SK-N-SH (cell line): Measurements from ENCODE around the gene C19orf67.

Source experiments
- NFIC ChIP-seq: IDR thresholded peaks from 2 replicates; pipeline ENCODE4 v1.4.0; 2012; ENCODE audit warnings: borderline replicate concordance
- TF ChIP-seq, protein P1 (sequence below): fragments of 200-600 bp; sonication (generic); IDR thresholded peaks from 2 replicates; pipeline ENCODE4 v1.6.1; 2017; ENCODE audit warnings: antibody characterized with exemption, mild to moderate bottlenecking, moderate library complexity

DNA sequence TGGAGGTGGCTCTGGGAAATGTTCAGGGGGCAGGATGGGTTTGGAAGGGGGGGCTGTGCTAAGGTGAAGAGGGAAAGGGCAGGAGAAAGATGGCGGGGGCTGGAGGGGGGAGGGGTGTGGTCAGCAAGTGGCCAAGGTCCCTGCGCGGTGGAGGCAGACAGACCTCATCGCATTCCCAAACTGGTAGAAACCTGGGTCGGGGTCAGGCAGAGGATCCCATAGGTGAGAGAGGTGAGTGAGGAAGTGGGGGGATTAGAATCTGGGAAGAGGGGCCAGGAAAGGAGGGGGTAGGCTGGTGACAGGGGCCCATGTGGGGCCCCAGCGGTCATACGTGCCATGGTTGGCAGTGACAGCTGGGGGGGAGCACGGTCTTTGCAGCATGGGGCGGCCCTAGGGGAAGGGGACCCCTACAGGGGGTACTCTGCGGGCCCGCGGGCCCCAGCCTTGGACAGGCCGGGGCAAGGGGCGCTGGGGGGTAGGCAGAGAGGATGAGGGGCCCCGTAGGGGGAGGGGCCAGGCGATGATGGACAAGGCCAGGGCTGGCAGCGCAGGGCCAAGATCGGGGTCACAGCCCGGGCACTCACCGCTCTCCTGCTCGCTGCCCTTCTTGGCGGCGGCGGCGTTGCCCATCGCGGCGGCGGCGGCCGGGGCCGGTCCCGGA is 31.5 kb upstream of the C19orf67 start:
- TF ChIP-seq, protein P1, sequence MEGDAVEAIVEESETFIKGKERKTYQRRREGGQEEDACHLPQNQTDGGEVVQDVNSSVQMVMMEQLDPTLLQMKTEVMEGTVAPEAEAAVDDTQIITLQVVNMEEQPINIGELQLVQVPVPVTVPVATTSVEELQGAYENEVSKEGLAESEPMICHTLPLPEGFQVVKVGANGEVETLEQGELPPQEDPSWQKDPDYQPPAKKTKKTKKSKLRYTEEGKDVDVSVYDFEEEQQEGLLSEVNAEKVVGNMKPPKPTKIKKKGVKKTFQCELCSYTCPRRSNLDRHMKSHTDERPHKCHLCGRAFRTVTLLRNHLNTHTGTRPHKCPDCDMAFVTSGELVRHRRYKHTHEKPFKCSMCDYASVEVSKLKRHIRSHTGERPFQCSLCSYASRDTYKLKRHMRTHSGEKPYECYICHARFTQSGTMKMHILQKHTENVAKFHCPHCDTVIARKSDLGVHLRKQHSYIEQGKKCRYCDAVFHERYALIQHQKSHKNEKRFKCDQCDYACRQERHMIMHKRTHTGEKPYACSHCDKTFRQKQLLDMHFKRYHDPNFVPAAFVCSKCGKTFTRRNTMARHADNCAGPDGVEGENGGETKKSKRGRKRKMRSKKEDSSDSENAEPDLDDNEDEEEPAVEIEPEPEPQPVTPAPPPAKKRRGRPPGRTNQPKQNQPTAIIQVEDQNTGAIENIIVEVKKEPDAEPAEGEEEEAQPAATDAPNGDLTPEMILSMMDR: no peak
- no peak for TF ChIP-seq NFIC
